ENCODE data around the gene LRP1.
A peak's percentile ranks its signal among the peaks of the same experiment; 100 is the strongest.

Gene LRP1

DNA sequence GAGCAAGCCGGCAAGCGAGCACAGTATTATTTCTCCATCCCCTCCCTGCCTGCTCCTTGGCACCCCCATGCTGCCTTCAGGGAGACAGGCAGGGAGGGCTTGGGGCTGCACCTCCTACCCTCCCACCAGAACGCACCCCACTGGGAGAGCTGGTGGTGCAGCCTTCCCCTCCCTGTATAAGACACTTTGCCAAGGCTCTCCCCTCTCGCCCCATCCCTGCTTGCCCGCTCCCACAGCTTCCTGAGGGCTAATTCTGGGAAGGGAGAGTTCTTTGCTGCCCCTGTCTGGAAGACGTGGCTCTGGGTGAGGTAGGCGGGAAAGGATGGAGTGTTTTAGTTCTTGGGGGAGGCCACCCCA is 84.4 kb downstream of the LRP1 start:
- TF ChIP-seq, protein P1, sequence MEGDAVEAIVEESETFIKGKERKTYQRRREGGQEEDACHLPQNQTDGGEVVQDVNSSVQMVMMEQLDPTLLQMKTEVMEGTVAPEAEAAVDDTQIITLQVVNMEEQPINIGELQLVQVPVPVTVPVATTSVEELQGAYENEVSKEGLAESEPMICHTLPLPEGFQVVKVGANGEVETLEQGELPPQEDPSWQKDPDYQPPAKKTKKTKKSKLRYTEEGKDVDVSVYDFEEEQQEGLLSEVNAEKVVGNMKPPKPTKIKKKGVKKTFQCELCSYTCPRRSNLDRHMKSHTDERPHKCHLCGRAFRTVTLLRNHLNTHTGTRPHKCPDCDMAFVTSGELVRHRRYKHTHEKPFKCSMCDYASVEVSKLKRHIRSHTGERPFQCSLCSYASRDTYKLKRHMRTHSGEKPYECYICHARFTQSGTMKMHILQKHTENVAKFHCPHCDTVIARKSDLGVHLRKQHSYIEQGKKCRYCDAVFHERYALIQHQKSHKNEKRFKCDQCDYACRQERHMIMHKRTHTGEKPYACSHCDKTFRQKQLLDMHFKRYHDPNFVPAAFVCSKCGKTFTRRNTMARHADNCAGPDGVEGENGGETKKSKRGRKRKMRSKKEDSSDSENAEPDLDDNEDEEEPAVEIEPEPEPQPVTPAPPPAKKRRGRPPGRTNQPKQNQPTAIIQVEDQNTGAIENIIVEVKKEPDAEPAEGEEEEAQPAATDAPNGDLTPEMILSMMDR (IDR thresholded peaks at IDR 0.05; ENCODE audit: borderline replicate concordance, insufficient read depth, low read depth, low read length) = no peak

DNA sequence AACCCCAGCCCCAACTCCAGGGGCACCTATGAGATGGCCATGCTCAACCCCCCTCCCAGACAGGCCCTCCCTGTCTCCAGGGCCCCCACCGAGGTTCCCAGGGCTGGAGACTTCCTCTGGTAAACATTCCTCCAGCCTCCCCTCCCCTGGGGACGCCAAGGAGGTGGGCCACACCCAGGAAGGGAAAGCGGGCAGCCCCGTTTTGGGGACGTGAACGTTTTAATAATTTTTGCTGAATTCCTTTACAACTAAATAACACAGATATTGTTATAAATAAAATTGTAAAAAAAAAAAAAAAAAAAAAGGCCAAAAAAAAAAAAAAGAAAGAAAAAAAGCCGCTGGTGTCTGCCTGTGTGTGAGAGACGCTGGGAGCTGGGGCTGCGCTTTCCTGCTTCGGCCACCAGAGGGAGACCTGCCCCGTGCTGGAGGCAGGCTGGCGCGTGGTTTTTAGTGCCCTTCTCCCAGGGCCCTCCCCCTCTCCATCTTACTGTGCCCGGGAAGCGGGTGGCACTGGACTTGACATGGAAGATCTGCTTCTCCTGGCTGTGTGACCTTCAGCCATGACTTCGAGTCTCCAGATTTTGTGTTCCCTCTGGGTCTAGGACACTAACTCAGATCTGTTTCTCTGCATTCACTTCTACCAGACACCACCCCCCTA is 84.9 kb downstream of the LRP1 start:
- no peak overlapping the region for H3K4me3 ChIP-seq (ENCODE audit: low read depth, low read length)
- TF ChIP-seq, protein P1 (IDR thresholded peaks at IDR 0.05; ENCODE audit: borderline replicate concordance, insufficient read depth, low read depth, low read length) = peak; percentile 92

More for the DNA sequence above, 84.4 kb downstream of the LRP1 start:
- H3K4me3 ChIP-seq (ENCODE audit: low read depth, low read length) = no peak overlapping the region

DNA sequence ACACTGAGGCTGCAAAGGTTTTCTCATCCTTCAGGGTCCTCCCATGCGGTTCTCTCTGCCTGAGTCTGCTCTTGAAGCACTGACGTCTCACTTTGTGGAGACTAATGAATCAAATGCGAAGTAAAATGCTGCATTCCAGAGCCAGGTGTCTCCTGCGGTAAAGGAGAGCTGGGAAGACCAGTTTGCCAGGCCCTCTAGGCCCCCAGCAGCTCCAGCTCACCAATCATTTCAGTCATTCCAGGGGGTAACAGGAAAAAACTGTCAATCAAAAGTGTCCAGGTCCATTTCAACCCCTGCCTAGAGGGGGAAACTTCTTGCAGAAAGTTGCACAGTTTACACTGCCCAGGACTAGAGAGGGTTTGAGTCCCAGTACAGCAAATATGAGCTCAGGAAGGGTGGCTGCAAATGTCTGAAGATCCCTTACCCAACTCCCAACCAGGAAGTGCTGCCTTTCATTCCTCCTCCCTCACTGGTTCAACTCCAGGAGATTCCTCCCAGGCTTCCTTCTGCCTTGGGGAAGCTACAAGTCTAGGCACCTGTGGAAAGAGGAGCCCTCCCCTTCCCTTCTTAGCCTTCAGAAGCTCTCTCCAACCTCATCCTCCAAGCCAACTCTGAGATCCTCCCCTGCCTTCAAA is 85.6 kb downstream of the LRP1 start:
- no peak overlapping the region for H3K4me3 ChIP-seq (ENCODE audit: low read depth, low read length)

DNA sequence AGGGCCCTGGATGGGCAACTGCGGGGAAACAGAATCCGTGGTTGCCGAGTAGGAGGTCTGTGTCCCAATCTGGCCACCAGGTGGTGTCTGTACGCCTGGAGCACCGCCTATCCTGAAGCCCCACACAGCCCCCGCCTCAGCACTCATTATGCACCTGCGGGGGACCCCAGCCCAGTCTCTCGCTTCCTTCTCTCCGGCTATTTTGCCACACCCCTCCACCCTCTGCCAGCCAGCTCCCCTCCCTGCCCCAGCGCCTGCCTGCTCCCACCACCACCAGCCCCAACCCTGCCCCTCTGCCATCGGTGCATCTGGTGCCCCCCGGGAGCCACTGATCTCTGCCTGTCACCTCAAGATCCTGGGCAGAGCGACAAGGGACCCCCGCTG is 86.1 kb downstream of the LRP1 start:
- TF ChIP-seq, protein P1 (IDR thresholded peaks at IDR 0.05; ENCODE audit: borderline replicate concordance, insufficient read depth, low read depth, low read length) = peak; percentile 81
- no peak overlapping the region for H3K4me3 ChIP-seq (ENCODE audit: low read depth, low read length)

More for the DNA sequence above, 85.6 kb downstream of the LRP1 start:
- TF ChIP-seq, protein P1 (IDR thresholded peaks at IDR 0.05; ENCODE audit: borderline replicate concordance, insufficient read depth, low read depth, low read length) = no peak

DNA sequence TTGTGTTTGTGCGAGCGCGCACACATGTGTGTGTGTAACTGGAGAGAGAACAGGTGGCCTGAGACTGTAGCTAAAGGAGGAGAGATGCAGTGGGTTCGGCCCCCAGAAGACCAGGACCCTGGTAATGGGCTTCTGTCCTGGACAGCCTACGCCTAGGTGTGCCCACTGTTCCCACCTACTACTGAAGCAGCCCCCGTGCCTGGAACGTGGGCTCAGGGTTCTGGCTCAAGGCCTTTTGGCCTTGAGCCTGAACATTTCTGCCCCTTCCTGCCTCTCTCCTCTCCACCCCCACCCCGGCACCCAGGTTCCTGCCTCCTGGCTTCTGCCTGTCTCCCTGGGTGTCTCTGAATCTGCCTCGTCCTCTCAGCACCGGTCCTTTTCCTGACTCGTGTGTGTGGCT is 86.8 kb downstream of the LRP1 start:
- TF ChIP-seq, protein P1 (IDR thresholded peaks at IDR 0.05; ENCODE audit: borderline replicate concordance, insufficient read depth, low read depth, low read length) = no peak
- H3K4me3 ChIP-seq (ENCODE audit: low read depth, low read length) = no peak overlapping the region

DNA sequence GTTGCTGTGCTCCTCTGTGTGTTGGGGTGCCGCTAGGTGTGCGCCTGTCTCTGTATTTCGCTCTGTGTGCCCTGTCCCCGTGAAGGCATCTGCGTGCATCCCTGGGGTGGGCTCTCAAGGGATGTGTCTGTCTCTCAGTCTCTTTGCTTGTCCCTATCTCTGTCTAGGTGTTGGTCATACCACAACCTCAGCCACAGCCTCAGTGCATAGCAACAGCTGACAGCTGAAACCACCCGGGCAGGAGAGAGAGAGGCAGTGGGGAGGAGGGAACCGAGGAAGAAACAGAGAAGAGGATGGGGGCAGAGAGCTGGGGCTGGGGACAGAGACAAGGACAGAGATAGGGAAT is 87.4 kb downstream of the LRP1 start:
- H3K4me3 ChIP-seq (ENCODE audit: low read depth, low read length) = peak overlapping the region; percentile 27
- TF ChIP-seq, protein P1 (IDR thresholded peaks at IDR 0.05; ENCODE audit: borderline replicate concordance, insufficient read depth, low read depth, low read length) = no peak

Data from GM12875 (cell line).